Fibroblast of skin of back (primary cell): ENCODE measurements around the gene EMP1.
A peak's percentile ranks its signal among the peaks of the same experiment; 100 is the strongest.

Experiments used
- DNase-seq: peaks from one replicate; pipeline ENCODE4 v3.0.0-alpha.2; 2013

The EMP1 gene

GRCh38 chr12:13223941-13224340, 27.4 kb downstream of the EMP1 start:
- DNase-seq = peak; percentile 44

DNA sequence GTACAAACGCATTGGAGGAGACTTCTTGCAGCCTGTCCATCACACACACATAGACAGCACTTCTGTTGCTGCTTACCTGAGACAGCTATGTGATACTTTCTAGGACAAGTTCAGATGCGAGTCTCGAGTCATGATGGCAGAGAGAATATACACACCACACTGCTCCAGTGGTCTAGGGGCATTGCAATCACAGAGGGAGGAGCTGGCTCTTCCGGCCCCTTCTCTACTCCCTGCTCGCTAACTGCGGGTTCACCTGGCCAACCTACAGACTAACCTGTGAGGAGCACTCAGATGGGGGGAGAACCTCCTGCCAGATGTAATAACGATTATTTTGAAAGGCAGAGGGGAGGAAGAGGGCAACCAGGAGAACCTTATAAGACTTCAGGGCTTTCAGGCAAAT, 30.7 kb downstream of the EMP1 start:
- DNase-seq = no peak

DNA sequence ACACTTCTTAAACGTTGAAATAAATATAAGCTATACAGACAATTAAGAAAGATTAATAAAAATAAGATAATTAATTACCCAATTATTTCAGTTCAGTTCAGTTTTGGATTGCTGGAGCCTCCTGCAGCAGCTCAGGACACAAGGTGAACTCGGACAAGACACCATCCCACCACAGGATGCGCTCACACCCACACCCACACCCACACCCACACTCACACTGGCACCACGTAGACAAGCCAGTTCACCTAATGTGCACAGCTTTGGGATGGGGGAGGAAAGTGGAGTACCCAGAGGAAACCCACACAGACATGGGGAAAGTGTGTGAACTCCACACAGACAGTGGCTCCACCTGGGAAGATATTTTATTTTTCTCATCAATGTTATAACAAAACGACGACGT, 32.1 kb downstream of the EMP1 start:
- DNase-seq = no peak

DNA sequence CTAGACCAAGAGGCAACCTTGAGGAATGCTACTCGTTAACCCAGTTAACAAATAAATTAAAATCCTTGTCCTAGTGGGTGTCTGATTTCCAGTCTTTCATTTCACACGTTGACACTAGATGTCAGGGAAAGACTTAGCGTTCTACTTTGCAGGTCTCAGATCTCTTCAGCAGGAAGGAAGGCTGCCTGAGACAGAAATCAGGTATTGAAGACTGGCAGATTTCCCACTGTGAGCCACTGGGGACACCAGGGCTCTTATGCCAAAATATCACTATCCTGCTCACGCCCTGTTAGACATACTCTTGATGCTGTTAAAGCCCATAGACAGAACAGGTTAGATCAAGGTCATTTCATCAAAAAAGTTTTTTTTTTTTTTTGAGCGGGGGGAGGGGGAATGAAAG, 33.0 kb downstream of the EMP1 start:
- DNase-seq = no peak

DNA sequence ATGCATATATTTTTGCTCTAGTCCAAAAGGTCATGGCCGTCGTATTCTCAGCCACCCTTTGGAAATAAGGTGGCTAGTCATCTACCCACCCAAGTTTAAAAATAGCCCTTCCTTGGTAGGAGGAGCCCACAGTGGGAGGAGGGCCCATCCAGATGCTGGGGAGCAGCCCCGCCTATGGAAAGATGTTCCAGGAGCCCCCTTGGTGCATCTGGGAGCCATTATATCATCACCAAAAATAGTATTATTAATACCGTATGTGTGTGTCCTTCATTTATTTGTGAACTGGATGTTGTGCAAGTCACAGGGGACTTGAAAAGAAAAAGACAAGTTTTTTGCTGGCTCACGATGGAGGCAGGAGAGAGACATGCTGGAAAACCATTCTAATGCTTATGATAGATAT, 34.0 kb downstream of the EMP1 start:
- peak; percentile 31 for DNase-seq

- peak; percentile 64 for DNase-seq
These were observed 37.5 kb downstream of the EMP1 start for GRCh38 chr12:13233830-13234641.

DNA sequence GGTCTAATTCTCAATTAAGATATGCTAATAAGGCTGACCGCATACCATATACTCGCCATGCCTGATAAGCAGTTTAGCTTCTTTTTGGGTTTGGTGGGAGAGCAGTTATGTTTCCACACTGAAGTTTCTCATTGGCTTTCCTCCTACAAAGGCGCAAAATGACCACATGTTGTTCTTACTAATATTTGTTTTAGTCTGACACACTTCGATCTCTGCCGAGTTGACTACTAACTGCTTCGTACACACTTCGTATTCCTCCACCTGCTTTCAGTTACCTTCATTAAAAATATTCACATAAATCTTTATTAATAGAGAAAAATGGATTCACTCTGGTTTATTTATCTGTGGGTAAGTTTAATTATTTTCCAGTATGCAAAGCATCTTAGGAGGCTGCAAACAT, 41.7 kb downstream of the EMP1 start:
- DNase-seq = no peak

DNA sequence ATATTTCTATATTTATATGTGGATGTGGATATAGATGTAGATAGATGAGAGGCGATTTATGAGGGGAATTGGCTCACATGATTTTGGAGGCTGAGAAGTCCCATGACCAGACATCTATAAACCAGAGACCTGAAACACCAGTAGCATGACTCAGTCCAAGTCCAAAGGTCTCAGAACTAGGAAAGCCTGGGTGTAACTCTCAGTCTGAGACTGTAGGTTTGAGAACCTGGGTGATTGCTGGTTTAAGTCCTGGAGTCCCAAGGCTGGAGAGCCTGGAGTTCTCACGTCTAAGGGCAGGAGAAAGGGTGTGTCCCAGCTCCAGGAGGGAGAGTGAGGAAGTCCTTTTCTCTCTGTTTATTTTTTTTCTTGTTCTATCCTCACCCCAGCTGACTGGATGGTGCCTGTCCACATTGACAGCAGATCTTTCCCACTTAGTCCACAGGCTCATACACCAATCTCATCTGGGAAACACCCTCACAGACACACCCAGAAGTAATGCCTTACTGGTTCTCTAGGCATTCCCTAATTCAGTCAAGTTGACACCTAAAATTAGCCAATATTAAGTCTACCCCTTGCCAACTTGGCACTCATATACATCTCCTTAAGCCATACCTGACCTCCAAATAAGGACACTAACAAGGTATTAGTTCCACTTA, 45.4 kb downstream of the EMP1 start:
- no peak for DNase-seq

GRCh38 chr12:13242936-13243335, 46.4 kb downstream of the EMP1 start:
- no peak for DNase-seq

- no peak for DNase-seq
These were observed 47.1 kb downstream of the EMP1 start for GRCh38 chr12:13243516-13244070.

DNA sequence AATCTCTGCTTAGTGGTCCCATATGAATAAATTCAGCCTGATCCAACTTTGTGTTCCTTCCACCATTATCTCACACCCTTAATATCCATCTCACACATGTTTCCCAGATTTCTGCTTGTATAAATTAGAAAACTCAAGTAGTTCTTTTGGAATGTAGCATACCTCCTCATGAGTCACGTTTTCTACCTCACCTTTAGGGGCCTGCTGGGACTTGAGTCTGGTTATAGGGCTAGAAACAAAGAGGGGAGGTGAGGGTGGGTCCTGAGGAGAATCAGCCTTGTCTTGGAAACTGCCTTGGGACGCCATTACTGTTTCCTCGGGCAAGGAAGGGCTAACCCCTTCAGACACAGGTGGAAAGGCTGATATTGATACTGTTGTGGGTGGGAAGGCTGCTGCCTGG, 51.1 kb downstream of the EMP1 start:
- DNase-seq = no peak

DNA sequence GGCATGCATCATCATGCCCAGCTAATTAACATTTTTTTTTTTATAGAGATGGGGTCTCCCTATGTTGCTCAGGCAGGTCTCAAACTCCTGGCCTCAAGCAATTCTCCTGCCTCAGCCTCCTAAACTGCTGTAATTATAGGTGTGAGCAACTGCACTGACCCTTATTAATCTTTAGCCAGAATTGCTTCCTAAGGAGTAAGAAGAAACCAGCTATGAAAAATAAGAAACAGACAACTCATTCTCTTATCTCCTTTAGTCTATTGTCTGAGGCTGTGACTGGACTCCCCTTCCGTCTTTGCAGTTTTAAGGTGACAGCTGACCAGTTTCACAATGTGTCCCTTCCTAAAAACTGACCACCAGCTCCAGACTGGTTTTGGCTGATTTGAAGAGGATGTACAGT, 52.4 kb downstream of the EMP1 start:
- DNase-seq = no peak

GRCh38 chr12:13250416-13250815, 53.9 kb downstream of the EMP1 start:
- peak; percentile 57 for DNase-seq

DNA sequence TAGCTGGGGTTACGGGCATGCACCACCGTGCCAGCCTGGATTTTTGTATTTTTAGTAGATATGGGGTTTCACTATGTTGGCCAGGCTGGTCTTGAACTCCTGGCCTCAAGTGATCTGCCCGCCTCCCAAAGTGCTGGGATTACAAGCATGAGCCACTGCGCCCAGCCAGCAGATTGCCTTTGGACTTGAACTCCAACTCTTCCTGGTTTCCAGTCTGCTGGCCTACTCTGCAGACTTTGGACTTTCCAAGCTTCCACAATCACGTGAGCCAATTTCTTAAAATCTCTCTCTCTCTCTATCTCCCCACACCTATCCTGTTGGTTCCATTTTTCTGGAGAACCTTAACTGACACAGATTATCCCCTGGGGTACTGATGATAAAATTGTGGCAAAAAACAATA, 55.0 kb downstream of the EMP1 start:
- DNase-seq = no peak

DNA sequence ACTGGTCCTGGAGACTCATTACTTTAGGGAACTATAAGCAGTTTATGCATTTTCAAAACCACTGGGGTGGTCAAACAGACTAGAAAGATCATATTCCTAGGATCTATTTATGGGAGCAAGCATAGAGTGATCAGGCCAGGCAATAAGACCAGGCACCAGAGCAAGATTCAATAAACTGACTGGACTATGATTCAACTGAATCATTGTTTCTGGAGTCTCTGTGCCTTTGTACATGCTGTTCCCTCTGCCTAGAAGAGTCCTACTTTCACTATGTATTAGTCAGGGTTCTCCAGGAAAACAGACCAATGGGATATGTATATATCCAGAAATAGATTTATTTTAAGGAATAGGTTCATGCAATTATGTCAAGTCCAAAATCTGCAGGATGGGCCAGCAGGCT, 55.5 kb downstream of the EMP1 start:
- no peak for DNase-seq

GRCh38 chr12:13252616-13253015, 56.1 kb downstream of the EMP1 start:
- no peak for DNase-seq

GRCh38 chr12:13253966-13254760, 57.6 kb downstream of the EMP1 start:
- no peak for DNase-seq

DNA sequence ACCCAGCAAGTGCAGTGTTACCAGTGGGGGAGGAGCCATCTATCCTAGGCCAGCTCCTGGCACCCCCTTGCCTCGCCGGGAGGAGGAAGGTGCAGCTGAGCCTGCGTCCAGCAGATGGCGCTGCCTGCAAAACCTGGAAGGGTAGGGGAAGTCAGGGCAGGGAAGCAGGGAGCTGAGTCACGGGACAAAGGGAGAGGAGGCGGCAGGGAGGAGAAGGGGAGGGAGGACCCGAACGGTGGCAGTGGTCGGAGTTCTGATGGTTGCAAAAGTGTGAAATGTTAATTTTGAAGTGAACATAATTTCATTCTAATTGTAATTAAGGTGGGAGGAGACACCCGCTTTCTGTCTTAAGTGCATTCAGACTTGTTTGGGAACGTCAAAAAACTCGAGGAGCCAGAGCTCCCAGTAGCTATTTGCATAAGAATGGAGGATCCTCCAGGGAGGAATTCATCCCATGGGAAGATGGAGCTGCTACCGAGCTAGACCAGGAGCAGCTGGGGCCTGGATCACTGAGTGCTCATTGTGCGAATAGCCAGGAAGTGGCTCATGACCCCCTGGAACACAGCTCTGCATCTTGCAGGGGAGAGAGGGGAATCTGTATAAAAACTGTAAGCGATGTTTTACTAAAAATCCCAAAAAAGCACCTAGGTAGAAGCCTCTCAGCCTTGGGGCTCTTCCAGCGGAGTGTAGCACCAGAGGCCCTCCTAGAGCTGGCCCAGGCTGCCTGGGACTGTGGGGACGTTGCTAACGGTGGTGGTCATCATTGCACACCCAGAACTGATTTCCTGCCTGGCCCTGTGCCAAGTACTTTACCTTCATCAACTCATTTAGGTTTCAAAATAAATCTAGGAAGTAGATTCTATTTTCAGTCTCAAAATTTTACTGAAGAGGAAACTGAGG, 59.5 kb downstream of the EMP1 start:
- peak; percentile 93 for DNase-seq

DNA sequence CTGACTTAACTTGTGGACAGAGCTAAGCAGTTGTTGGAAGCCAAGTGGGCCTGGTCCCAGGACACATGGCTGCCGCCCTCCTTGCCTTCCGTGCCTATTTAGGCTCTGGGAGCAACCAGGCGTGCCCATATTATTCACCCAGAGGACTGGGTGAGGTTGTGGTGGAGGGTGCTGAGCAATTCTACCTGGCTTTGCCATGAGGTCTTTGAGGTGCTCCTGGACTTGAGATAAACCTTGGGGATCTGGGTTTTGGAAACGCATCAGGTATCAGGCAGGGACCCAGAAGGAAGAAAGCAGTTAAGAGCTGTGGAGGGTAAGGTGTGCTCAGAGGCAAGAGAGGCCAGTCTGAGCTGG, 60.1 kb downstream of the EMP1 start:
- DNase-seq = no peak

- DNase-seq = no peak
These were observed 60.9 kb downstream of the EMP1 start for GRCh38 chr12:13257356-13257875.

DNA sequence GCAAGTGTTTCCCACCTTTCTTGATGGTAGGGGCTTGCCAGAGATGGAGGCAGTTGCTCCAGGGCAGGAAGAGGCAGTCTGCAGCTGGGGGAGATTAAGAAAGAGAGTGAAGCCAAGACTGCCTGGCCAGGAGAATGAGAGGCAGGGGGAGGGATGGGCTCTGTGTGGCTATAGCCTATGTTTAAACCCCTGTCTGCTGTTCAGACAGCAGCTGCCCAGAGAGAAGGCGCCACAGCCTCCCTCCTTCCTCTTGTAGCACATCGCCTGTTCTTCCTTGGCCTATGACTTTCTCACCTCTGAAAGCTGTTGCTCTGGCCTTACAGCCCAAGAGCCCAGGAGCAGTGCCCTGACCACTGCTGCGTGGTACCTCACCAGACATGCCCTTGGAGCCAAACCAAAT, 61.7 kb downstream of the EMP1 start:
- DNase-seq = no peak

DNA sequence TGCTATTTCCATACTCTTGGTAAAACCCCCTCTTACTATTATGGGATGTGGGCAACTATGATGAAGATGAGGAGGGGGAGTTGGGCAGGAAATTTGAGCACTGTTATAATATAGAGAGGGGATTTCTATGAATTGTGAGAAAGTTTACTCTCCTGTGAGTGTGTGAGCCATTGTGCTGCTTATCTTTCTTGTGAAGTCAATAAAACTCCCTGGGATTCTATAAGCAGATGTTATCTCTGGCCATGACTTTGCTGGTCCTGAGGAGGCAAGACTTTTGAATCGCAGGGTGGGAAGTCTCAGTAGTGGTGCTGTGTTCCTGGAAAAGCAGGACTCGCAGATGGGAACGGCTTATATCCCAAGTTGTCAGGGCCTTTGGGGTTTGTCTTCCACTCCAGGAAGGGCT, 62.2 kb downstream of the EMP1 start:
- no peak for DNase-seq
